Glomerular visceral epithelial cell (primary cell): Measurements from ENCODE around the gene USP2.
A peak's percentile ranks its signal among the peaks of the same experiment; 100 is the strongest.

ENCODE experiments used
- DNase-seq: peaks from one replicate; pipeline ENCODE4 v3.0.0-alpha.2; 2016; ENCODE audit errors: extremely low spot score

Gene USP2

DNA sequence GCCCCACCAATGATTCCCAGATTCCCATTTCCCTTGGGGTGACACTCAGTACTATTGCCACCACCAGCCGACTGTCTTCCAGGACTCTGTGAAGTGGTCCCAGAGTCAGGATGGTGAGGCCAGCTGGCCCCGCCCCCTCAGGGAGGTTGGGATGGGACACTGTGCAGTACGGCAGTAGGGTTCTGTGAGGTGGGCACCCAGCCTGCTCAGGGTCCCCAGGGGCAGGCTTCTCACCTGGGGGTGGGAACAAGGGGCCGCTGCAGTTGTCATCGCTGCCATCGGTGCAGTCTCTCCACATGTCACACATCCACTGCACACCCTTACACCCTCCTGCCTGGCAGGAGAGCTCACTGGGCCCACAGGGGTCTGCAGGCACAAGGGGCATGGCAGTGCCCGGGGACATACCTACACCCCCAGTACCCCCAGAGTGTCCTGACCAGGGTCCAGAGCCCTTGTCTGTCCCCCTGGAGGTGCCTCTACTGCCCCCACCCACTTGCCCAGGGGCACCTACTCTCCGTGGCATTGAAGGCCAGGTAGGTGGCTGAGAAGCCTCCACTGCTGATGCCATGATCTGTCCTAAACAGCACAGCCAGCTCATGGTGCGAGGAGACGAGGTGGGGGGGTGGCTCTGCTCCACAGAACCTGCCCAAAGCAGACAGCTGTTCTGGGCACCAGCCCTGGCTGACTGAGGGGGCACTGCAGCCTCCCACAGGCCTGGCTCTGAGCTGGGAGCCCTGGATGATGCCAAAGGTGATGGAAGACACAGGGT is 38.9 kb downstream of the USP2 start:
- no peak for DNase-seq

DNA sequence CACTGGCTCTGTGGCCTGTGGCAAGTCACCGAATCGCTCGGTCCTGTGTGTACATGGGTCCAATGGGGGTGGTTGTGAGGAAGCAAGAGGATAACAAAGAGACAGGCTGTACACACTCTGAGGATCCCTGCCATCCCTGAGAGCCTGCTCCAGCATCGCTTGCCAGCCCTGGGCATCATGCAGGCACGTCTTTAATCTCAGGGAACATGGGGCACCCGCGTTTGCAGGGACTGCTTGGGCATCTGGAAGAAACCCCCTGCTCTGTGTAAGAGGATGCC is 39.5 kb downstream of the USP2 start:
- DNase-seq = no peak

DNA sequence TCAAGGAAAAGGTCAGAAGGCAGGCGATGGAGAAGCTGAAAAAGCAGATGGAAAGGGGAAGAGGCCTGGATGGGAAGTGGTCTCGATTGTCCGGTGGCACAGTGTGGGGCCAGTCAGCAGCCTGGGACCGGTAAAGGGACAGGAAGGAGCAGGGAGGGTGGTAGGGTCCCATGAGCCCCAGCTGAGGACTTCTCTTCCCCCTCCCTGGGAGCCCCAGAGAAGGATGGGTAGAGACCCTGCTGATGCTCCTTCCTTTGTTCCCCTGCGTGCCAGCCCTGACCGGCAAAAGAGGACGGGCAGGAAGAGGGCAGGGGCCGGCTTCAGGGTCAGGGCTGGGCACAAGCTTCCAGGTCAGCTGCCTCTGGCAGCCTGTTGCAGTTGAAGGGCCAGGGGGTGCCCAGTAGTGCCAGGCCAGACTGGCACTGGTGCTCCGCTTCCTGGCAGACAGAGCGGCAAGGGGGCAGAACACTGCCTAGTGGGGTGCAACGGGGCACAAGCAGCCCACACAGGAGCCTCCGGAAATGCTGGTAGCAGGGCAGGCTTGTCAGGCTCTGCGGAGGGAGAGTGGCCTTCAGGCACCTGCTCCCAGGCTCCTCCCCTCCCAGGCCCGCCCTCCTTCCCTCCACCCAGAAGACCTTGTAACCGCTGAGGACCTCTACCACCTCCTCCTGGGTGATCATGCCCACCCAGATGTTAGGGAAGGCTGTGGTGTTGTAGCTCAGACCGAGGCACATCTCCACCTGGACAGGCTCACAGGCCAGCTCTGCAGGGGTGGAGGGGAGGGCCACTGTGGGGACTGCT is 40.1 kb downstream of the USP2 start:
- no peak for DNase-seq

DNA sequence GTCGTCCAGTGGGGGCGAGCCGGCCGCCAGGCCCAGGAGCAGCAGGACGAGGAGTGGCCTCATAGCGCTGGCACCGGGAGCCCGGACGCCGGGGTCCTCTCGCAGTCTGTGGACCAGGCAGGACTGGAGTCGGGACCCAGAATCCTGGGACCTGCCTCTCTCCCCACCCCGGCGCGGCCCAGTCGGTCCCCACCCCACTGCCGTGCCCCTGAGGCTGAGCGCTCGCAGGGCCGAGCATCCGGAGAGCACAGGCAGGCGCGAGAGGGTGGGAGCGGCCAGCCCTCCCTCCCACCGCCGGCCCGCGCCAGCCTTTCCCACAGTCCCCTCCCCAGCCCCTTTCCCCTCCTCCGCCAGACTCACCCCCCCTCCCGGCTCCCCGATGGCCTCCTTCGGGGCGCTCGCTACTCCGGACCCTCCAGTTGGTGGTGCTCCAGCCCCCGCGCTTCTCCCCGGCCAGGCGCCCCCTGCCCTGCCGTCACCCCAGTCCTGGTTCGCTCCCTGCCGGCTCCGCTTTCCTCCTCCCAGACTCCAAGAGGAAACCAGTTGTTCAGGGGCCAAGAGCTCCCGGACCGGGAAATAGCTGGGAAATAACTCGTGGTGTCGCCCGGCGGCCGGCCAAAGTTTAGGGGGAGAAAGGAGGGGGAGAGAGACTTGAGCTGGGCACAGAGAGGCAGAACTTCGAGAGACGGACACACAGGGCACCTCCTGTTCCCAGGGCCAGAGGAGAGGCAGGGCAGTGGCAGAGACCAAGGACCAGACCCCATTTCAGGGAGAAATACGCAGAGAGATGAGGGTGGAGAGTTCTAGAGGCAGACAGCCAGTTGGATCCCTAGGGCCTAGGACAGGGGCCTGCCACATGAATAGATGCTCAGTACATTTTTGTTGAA is 40.9 kb downstream of the USP2 start, which contains the start of gene C1QTNF5:
Gene C1QTNF5, minus strand, starts transcription at position 549 of the 887 bp plus-strand sequence. Its CDS starts 486 bp downstream, at position 63.
- no peak for DNase-seq

DNA sequence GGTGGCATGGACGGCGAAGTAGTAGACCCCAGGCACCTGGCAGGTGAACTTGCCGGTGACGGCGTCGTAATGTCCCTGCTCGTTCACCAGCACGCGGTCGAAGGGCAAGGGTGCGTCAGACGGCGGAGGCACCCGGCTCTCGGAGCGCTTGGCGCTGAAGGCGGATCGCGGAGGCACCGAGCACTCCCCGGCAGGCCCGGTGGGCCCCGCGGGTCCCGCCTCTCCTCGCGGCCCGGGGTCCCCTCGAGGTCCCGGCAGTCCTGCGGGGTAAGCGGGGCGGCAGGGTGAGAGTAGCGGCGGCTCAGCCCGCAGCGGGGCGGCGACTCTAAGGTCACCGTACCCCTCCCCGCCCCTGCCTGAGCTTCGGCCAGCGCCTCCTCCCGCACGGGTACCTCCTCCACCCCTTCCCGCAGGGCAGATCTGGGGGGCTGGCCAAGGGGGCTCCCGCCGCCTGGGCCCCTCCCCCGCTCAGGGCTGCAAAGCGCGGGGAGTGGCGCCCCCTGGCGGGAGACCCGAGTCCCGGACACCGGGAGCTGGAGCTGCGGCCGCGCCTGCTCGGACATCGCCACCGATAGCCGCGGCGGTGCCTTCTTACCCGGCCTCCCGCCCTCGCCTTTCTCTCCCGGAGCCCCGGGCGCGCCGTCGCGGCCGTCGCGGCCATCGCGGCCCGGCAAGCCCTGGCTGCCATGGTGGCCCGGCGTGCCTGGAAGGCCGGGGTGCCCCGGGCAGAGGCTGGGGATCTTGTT is 41.7 kb downstream of the USP2 start:
- DNase-seq = peak; percentile 52

DNA sequence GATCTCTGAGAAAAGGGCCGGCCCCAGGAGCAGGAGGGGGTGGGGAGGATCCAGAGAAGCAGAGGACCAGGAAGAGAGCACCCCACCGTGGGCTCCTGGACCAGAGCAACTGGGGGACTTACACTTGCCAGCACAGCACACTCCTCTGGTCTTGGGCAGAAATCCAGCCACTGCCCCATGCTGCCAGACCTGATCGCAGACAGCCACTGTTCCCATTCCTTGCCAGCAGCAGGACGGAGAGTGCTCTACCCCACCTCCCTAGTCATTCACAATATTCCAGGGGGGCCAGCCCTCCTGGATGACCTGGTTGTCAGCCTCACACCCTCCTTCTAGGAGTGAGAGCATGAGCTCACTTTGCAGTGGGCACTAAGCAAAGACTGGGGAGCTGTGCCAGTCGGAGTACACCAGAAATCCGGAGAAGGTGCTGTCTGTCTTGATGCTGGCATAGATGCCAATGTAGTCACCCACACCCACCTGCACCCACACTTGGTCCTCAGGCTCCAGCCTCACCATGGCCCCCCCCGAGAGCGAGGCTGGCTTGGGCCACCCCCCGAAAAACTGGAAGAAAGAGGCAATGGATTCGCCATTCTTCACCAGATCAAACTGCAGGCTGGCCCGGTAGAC is 42.4 kb downstream of the USP2 start:
- DNase-seq = no peak

DNA sequence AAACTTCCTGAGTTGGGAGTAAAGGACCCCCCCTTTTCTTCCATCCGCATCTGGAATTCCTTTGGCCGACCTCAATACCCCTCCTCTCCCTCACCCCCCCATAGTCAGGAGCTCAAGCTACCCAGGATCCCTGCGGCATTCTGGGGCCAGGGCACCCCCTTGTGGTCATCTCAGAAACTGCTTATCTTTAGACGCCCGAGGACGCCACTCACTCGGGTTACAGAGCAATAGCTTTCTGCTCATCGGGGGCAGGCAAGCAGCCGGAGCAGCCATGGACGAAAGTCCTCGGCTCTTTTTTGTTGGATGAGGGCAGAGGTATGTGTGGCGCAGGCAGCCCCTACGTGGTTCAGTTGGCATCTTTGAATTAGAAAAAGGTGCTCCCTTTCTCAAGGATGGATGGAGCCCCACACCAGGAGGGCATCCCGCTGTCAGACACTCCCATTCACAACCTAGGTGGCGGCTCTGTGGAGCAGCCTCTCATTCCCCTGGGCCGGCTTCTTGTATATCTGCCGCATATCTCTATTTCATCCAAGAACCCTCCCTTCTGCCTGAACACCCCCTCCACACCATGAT is 43.1 kb downstream of the USP2 start:
- peak; percentile 73 for DNase-seq

DNA sequence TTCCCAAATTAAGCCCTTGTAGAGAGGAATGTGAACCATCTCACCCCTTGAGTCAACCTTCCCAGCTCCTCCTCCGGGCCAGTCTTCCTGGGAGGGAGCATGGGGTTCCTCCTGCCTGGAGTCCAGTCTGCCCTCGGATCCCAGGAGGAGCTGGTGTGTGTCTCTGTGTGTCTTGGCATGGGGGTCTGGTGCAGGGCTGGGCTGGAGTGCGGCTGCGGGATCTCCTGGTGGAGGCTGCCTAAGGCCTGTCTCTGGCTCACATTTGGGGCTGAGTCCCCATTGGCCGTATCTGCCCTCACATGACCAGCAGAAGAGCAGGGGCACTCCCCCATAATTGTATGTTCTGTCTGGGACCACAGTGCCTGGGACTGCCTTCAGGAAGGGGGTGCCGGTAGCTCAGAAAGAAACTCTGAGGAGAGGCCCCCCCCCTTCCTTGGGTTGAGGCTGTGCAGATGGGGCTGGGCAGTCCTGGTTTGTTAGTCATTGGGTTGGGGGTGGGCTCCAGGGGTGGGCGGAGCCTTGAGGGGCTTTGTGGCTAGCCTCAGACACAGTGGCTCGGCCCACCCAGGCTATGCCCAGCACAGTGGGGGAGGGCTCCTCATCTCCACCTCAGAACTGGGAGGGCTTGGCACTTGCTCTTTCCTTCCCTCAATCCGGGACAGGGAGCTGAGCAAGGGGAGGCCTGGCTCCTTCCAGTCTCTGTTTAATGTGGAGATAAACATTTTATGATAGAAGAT is 43.7 kb downstream of the USP2 start:
- peak; percentile 40 for DNase-seq

DNA sequence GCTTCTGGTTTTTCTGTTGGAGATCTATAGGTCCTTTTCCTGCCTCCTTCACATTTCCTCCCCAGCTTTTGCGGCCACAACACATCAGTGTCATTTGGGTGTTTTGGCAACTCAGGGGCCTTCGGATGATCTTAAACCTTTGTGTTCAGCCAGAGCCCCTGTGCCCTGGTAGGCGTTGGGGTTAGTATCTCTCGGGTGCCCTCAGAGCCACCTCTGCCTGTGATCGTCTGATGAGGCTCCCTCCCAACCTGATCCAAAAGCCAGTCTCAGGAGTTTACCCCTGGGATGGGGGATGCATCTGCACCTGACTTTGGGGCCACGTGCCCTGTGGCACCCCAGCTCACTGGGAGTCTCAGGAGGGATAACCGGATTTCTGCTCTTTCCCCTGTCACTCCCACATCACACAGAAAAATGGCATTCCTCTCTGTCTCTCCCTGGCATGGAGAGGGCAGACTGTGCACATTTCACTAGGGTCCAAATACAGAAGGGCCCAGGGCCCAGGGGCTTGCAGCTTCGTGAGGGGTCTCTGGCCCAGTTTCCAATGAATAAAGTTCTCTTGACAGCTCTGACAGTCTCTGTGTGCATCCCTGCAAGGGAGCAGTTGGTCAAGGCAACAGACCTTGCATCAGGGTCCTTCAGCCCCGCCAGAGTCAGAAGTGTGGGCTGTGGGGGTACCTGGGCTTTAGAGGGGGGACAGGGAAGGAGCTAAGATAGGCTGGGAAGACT is 44.6 kb downstream of the USP2 start:
- no peak for DNase-seq

DNA sequence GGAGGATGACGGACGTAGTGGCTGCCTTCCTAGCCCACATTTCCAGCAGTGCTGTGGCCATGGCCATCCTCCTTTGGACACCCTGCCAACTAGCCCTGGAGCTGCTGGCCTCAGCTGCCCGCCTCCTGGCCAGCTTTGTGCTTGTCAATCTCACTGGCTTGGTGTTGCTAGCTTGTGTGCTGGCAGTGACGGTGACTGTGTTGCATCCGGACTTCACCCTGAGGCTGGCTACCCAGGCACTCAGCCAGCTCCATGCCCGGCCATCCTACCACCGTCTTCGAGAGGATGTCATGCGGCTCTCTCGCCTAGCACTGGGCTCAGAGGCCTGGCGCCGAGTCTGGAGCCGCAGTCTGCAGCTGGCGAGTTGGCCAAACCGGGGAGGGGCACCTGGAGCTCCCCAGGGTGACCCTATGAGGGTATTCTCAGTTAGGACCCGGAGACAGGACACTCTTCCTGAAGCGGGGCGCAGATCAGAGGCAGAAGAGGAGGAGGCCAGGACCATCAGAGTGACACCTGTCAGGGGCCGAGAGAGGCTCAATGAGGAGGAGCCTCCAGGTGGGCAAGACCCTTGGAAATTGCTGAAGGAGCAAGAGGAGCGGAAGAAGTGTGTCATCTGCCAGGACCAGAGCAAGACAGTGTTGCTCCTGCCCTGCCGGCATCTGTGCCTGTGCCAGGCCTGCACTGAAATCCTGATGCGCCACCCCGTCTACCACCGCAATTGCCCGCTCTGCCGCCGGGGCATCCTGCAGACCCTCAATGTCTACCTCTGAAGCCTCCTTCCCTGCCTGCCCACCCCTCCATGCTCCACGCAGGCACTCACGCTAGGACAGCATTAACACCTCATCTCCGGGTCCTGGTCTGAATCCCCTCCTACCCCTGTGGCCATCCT is 45.6 kb downstream of the USP2 start:
- no peak for DNase-seq

DNA sequence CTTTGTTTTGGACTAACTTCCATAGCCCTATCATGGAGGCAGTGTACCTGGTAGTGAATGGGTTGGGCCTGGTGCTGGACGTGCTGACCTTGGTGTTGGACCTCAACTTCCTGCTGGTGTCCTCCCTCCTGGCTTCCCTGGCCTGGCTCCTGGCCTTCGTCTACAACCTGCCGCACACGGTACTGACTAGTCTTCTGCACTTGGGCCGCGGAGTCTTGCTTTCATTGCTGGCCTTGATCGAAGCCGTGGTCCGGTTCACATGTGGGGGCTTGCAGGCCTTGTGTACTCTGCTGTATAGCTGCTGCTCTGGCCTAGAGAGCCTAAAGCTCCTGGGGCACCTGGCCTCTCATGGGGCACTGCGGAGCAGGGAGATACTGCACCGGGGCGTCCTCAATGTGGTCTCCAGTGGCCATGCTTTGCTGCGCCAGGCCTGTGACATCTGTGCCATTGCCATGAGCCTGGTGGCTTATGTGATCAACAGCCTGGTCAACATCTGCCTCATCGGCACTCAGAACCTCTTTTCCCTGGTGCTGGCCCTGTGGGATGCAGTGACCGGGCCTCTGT is 46.3 kb downstream of the USP2 start:
- DNase-seq = no peak

DNA sequence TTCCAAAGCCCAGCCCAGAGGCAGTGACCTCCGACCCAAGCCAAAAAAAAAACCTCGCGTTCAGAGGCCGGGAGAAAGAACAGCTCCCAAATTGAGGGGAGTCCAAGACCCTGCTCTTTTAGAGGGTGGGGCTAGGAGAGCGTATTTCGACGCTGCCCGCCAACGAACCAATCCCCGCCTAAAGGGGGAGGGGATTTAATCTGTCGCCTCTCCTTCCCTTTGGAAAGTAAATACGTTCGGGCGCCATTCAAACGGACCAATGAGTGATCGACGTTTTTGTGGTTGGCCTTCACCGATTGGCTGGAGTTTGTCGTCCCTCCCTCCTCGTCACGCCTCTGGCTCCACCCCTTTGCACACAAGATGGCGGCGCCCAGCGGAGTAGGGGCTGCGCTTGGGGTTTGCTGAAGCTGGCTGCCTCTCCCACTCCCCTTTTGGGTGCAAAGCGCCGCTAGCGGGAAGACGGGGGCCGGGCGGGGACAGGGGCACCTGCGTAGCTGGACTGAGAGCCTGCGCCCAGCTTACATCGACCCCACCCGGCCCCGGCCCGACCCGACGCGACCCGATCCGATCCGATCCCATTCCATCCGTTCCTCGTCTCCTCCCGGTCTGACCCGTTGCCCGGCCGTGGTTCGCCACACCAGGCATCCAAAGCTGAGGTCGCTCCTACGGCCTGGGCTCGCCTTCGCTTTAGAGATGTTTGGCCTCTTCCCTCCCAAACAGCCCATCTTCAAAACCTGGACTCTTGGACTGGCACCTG is 47.1 kb downstream of the USP2 start, which contains the start of gene RNF26:
Gene RNF26, plus strand, starts transcription at position 354 of the 757 bp plus-strand sequence. CDS start 596 bp downstream, outside the sequence.
- DNase-seq = peak; percentile 94

DNA sequence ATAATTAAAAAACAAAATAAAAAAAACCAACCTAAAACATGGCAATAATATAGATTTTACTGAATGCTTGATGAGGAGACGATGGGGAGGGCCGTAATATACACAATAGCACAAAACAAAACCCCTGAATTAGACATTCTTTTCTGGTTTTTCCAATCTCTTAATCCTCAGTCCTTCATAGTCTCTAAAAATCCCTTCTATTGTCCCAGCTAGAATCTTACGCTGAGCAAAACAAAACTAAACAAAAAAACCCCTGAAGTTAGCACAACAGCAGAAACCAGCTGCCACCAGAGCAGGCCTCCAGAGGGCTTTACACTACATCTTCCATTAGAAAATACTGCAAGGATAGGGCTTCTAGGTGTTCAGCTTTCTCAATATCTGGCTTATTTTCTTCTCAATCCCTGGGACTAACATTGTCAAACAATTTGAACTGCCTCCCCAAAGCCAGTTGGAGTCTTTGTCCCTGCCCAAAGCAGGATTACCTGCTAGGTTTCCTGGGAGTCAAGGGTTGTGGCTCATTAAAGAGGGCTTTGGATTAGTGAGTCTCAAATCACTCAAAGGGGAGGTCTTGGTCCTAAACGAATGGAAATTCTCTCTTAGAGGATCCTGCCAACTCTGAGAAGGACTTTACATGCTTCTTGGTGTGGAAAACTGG is 49.3 kb downstream of the USP2 start:
- no peak for DNase-seq

DNA sequence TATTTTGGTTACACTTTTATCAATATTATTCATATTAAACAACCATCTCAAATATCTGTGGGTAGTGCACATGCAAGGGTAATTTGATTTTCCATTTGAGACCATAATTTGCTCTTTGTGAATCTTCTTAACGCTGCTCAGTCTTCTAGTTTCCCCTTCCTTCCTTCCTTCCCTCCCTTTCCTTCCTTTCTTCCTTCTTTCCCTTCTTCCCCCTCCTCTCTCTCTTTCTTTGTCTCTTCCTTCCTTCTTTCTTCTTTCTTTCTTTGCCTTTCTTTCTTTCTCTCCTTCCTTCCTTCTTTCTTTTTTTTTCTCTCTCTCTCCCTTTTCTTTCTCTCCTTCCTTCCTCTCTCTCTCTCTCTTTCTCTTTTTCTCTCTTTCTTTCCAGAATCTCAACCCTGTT is 51.3 kb downstream of the USP2 start:
- DNase-seq = no peak

DNA sequence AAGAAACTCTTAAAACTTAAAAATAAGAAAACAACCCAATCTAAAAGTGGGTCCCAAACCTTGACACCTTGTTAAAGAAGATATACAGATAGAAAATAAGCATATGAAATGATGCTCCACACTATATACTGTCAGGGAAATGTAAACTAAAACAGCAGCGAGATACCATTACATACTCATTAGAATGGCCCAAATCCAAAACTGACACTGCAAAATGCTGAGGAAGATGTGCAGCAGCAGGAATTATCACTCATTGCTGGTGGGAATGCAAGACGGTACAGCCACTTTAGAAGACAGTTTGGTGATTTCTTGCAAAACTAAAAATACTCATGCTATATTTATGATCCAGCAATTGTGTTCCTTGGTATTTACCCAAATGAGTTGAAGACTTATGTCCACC is 52.2 kb downstream of the USP2 start:
- no peak for DNase-seq

DNA sequence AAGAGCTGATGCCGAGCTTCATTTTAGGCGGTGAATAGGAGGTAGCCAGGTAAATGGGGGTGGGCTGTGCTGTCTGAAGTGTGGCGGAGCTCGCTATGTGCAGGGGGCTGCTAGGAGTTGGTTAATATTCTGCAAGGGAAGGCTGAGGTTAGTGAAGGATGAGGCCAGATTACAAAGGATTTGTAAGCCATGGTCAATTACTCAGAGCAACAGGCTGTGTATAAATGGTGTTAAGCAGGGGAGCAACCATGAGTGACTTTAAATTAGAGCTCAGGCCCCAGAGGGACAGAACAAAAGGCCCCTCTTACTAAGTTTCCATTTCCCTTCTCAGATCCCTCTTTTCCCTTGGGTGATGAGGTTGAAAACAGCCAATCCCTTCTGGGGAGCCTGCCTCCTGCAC is 57.3 kb downstream of the USP2 start:
- DNase-seq = no peak
